HG02884 (cell line): ENCODE results near the gene NPW.
"Not testable (repeated sequence)": the region's sequence is repeated elsewhere in the genome, so short reads cannot be mapped to it uniquely, and the experiment has no call there.

Experiments
- ATAC-seq: cut with Tn5 transposase; IDR thresholded peaks from one replicate; pipeline ENCODE4 v1.9.1; 2021; ENCODE audit warnings: mild to moderate bottlenecking, moderate library complexity; ENCODE audit not compliant: unreplicated experiment

Gene NPW

GRCh38 chr16:2001456-2002355, 17.9 kb upstream of the NPW start:
- ATAC-seq: no peak

- ATAC-seq: no peak
Measured at GRCh38 chr16:2002406-2003230, 17.0 kb upstream of the NPW start.

DNA sequence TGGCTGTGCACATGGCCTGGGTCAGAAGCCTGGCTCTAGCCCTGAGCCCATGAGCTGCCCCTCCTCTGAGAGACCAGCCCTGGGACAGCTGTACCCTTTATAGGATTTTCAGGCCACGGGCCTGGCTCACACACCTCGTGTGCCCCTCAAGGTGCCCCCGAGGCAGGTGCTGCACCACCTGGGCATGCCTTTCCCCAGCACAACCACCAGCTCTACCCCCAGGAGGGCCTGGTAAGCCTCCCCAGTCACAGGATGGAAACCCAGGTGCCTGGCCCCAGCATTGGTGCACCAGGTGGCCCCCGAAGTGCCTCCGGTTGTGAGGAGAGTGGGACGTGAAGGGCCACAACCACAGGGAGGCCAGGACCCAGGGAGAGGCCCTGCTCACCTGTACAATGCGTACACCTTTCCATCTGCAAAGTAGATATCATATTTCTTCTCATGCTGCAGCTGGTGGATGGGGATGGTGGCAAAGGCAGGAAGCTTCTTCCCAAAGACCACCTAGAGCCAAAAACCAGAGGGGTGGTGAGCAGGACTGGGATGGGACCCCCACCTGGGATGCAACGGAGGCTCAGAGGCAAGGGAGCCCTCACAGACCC, 16.3 kb upstream of the NPW start:
- ATAC-seq: no peak

- peak; percentile 66 for ATAC-seq
Measured at GRCh38 chr16:2003827-2004641, 15.6 kb upstream of the NPW start.

GRCh38 chr16:2004795-2005517, 14.6 kb upstream of the NPW start:
- no peak for ATAC-seq

DNA sequence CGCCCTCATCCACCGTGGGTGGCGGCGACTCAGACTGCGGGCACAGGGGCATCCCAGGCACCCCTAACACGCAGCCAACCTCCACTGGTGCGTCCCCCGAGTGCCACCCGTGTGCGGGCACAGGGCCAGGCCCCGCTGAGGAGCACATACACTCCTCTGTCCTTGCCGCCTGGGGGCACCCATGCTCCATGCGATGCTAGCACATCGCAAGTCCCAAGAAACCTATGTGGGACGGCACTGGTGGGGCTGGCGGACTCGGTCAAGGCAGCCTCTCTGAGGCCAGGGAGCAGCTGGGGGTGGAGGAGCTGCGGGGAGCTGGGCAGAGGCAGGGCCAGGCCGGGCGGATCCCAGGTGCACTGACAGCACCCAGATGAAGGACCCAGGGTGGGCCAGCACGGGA, 13.9 kb upstream of the NPW start:
- no peak for ATAC-seq

DNA sequence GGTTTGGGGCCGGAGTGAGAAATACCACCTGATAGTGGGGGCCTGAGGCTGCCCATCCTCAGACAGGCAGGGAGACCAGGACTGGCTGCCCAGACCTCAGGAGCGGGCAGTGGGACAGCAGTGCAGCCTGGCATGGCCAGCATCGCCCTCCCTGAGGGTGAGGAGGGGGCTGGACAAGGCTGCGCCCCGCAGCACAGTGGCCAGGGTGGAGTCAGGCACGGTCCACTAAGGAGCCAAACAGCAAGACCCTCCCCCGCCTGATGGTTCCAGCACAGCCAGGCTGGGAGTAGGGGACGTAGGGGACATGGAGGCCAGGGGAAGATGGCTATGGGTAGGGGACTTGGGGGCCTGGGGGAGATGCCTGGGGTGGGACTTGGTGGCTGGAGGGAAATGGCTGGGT, 13.3 kb upstream of the NPW start:
- no peak for ATAC-seq

- ATAC-seq: no peak
Measured at GRCh38 chr16:2007081-2007836, 12.3 kb upstream of the NPW start.

DNA sequence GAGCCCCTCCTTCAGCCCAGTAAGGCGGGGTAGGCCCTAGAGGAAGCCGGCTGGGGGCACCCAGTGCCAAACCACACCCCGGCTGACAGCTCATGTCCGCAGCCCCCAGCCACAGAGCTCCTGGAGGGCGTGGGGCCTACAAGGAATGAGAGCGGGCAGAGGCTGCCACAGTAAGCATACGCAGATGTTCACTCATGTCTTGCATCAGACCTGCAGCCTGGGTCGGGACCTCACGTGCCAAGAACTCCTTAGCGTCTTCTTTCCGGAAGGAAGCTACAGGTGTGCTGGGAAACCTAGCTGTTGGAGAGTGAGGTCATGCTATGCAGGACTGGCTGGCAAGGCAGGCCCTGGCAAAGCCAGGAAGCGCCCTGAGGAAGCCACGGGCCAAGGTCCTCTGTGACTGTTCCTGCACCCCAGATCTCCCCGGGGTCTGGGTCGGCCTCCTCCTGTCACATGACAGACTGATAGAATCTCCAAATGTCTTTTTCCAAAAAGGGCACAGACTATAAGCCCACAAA, 11.5 kb upstream of the NPW start:
- ATAC-seq: no peak

DNA sequence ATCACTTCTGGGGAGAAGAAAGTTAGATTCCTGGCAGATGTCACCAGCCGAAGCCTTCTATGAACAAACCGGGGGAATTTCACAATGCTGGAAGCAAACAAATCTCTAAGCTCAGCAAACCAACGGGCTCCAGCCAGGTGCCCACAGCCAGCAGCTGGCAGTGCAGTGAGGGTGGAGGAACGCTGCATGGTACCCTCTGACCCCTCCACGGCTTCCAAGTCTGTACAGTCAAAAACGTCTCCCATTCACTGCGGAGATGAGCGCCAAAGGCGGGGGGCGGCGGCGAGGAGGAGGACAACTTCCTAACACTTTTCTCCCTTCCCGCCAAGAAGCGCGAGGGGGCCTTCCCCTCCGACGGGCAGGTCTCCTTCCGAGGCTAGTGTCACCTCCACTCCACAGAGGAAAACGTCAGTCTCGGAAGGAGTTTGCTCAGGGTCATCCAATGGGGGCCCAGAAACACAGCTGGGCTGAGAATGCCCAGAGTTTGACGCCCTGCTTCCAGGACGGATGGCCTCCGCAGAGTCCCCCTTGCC, 10.9 kb upstream of the NPW start:
- ATAC-seq: no peak

GRCh38 chr16:2009164-2009711, 10.3 kb upstream of the NPW start:
- ATAC-seq: peak; percentile 27

- peak; percentile 87 for ATAC-seq
Measured at GRCh38 chr16:2009791-2010510, 9.6 kb upstream of the NPW start, which contains the start of gene ZNF598. TSS of gene ZNF598 (minus strand) at chr16:2009821.

DNA sequence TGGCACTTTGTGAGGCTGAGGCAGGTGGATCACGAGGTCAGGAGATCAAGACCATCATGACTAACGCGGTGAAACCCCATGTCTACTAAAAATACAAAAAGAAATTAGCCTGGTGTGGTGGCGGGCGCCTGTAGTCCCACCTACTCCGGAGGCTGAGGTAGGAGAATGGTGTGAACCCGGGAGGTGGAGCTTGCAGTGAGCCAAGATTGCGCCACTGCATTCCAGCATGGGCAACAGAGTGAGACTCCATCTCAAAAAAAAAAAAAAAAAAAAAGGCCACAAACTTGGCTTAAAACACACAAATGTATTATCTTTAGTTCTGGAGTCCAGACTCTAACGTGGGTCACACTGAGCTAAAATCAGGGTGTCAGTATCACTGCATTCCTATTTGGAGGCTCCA, 7.9 kb upstream of the NPW start:
- not testable (repeated sequence) for ATAC-seq

- ATAC-seq: no peak
Measured at GRCh38 chr16:2013527-2013926, 6.1 kb upstream of the NPW start.

GRCh38 chr16:2015117-2015946, 4.3 kb upstream of the NPW start:
- no peak for ATAC-seq

- ATAC-seq: no peak
Measured at GRCh38 chr16:2015947-2016208, 3.7 kb upstream of the NPW start.

DNA sequence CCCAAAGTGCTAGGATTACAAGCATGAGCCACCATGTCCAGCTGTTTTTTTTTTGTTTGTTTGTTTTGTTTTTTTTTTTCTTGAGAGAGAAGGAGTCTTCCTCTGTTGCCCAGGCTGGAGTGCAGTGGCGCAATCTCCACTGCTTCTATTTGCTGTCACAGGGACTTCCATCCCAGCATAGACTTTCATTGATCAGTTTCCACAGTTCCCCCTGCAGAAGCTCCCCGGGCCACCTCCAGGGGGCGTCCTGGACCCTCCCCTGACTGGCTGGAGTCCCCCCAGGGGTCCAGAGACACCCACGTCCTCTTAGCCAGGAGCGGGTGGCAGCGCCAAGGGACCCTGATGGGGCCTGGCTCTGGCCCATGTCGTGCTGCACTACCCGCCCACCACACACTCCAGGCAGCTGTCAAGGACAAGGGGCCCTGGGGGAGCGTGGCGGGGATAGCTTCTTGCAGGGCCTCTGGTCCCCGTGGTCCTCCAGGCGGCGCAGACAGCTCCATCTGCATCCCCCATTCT, 3.1 kb upstream of the NPW start:
- no peak for ATAC-seq
